ENCODE measurements around the gene NAV3. TPM values are rescaled to one million over a fixed set of nuclear protein-coding genes. Genes with fewer than 3 reads are reported as not detected.

NAV3 gene
- total and polyA plus RNA-seq, 4 donors, result 0.22 to 1.7 (median 0.71) TPM

GRCh38 chr12:77979597-77980250 lies 149.0 kb downstream of the NAV3 start:
- H3K4me3 ChIP-seq (ENCODE audit: low read depth in 1 of 3, low read length in 3 of 3), result no peak overlapping the region
- no peaks in the 10 kb centered on the region for H3K9me3 ChIP-seq (ENCODE audit: control insufficient read depth in 4 of 4, low read length in 3 of 4)
- H3K36me3 ChIP-seq (ENCODE audit: control insufficient read depth in 4 of 4, insufficient read depth in 3 of 4, low read depth in 1 of 4, low read length in 3 of 4), result no peaks in the 10 kb centered on the region
- DNase-seq (ENCODE audit: low spot score), result no peak
- H3K4me1 ChIP-seq (ENCODE audit: control insufficient read depth in 4 of 4, insufficient read depth in 4 of 4, low read length in 3 of 4), result no peaks in the 10 kb centered on the region
- H3K27me3 ChIP-seq (ENCODE audit: control insufficient read depth in 4 of 4, insufficient read depth in 4 of 4, low read length in 3 of 4), result no peaks in the 10 kb centered on the region
- no peak overlapping the region for H3K27ac ChIP-seq (ENCODE audit: low read depth in 1 of 2, low read length in 2 of 2)
- TF ChIP-seq FOXA1 (IDR thresholded peaks at IDR 0.05), result no peak
- TF ChIP-seq, protein P1, sequence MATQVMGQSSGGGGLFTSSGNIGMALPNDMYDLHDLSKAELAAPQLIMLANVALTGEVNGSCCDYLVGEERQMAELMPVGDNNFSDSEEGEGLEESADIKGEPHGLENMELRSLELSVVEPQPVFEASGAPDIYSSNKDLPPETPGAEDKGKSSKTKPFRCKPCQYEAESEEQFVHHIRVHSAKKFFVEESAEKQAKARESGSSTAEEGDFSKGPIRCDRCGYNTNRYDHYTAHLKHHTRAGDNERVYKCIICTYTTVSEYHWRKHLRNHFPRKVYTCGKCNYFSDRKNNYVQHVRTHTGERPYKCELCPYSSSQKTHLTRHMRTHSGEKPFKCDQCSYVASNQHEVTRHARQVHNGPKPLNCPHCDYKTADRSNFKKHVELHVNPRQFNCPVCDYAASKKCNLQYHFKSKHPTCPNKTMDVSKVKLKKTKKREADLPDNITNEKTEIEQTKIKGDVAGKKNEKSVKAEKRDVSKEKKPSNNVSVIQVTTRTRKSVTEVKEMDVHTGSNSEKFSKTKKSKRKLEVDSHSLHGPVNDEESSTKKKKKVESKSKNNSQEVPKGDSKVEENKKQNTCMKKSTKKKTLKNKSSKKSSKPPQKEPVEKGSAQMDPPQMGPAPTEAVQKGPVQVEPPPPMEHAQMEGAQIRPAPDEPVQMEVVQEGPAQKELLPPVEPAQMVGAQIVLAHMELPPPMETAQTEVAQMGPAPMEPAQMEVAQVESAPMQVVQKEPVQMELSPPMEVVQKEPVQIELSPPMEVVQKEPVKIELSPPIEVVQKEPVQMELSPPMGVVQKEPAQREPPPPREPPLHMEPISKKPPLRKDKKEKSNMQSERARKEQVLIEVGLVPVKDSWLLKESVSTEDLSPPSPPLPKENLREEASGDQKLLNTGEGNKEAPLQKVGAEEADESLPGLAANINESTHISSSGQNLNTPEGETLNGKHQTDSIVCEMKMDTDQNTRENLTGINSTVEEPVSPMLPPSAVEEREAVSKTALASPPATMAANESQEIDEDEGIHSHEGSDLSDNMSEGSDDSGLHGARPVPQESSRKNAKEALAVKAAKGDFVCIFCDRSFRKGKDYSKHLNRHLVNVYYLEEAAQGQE (IDR thresholded peaks at IDR 0.05), result no peak
- H3K9ac ChIP-seq (ENCODE audit: low read depth in 1 of 2, low read length in 2 of 2), result no peak overlapping the region
- 59% methylated on average over 5 of the region's 5 CpGs for WGBS

- no peaks in the 10 kb centered on the region for H3K9me3 ChIP-seq (ENCODE audit: control insufficient read depth in 4 of 4, low read length in 3 of 4)
- H3K4me3 ChIP-seq (ENCODE audit: low read depth in 1 of 3, low read length in 3 of 3), result no peak overlapping the region
- no peaks in the 10 kb centered on the region for H3K27me3 ChIP-seq (ENCODE audit: control insufficient read depth in 4 of 4, insufficient read depth in 4 of 4, low read length in 3 of 4)
- TF ChIP-seq SP1 (IDR thresholded peaks at IDR 0.05), result no peak
- TF ChIP-seq CTCF (IDR thresholded peaks at IDR 0.05; ENCODE audit: low read depth, low read length, missing input control), result no peak
- TF ChIP-seq YY1 (IDR thresholded peaks at IDR 0.05), result no peak
- TF ChIP-seq NR2F2 (IDR thresholded peaks at IDR 0.05), result no peak
- TF ChIP-seq, protein P1 (IDR thresholded peaks at IDR 0.05), result no peak
- no peak for TF ChIP-seq FOXA1 (IDR thresholded peaks at IDR 0.05)
- no peak for TF ChIP-seq HNF4A (conservative IDR thresholded peaks at IDR 0.05)
- no peak for TF ChIP-seq EGR1 (IDR thresholded peaks at IDR 0.05; ENCODE audit: low read depth in 2 of 2)
- H3K36me3 ChIP-seq (ENCODE audit: control insufficient read depth in 4 of 4, insufficient read depth in 3 of 4, low read depth in 1 of 4, low read length in 3 of 4), result no peaks in the 10 kb centered on the region
- 79% methylated on average over 2 of the region's 2 CpGs for WGBS
- H3K9ac ChIP-seq (ENCODE audit: low read depth in 1 of 2, low read length in 2 of 2), result no peak overlapping the region
- no peak for DNase-seq (ENCODE audit: low spot score)
- no peaks in the 10 kb centered on the region for H3K4me1 ChIP-seq (ENCODE audit: control insufficient read depth in 4 of 4, insufficient read depth in 4 of 4, low read length in 3 of 4)
- no peak overlapping the region for H3K27ac ChIP-seq (ENCODE audit: low read depth in 1 of 2, low read length in 2 of 2)
These were observed 150.1 kb downstream of the NAV3 start for GRCh38 chr12:77980782-77981181.
